ENCODE measurements around the gene TPO.

TPO gene

DNA sequence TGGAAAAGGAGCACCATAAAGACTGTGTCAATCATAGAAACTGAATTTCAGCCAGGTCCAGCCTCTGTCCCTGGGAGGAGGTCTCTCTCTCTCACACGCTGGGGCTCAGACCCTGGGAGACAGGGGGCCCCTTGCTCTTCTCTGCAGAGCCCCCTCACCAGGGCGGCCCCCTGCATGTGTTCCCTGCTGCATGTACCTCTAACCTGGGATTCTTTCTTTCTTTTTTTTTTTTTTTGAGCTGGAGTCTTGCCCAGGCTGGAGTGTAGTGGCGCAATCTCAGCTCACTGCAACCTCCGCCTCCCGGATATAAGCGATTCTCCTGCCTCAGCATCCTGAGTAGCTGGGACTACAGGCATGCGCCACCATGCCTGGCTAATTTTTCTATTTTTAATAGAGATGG, 46.5 kb downstream of the TPO start:
- no peaks in the 10 kb centered on the region for H3K9me3 ChIP-seq
- H3K4me3 ChIP-seq (ENCODE audit: low read depth, low read length), result no peak overlapping the region
- DNase-seq, result no peak
- H3K27me3 ChIP-seq, result no peaks in the 10 kb centered on the region
- TF ChIP-seq, protein P1, sequence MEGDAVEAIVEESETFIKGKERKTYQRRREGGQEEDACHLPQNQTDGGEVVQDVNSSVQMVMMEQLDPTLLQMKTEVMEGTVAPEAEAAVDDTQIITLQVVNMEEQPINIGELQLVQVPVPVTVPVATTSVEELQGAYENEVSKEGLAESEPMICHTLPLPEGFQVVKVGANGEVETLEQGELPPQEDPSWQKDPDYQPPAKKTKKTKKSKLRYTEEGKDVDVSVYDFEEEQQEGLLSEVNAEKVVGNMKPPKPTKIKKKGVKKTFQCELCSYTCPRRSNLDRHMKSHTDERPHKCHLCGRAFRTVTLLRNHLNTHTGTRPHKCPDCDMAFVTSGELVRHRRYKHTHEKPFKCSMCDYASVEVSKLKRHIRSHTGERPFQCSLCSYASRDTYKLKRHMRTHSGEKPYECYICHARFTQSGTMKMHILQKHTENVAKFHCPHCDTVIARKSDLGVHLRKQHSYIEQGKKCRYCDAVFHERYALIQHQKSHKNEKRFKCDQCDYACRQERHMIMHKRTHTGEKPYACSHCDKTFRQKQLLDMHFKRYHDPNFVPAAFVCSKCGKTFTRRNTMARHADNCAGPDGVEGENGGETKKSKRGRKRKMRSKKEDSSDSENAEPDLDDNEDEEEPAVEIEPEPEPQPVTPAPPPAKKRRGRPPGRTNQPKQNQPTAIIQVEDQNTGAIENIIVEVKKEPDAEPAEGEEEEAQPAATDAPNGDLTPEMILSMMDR (IDR thresholded peaks at IDR 0.05; ENCODE audit: low read depth, low read length), result no peak
- H3K4me1 ChIP-seq, result no peaks in the 10 kb centered on the region
- H3K36me3 ChIP-seq, result no peaks in the 10 kb centered on the region

DNA sequence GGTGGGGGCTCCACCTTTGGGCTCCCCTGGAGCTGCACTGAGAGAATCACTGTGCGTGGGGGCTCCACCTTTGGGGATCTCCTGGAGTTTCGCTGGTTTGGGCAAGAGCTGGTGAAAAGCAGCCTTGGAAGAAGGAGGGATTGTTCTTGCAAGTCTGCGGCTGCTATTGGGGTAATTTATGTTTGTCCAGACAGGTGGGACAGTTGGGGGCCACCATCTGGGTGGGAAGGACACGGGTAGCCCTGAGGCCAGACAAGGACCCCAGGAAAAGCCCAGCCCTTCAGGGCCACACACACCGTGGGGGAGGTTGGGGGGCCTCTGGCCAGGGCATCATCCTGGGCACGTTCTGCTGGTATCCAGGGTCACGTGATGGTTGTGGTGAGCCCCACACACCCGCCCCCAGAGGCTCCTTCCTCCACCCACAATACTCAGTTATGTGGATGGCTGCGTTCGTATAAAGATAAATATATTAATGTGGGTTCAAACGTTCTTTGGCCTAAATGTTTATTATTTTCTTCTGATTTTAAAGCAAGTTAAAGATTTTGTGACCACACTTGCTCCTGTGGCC, 47.7 kb downstream of the TPO start:
- no peak for DNase-seq
- TF ChIP-seq, protein P1 (IDR thresholded peaks at IDR 0.05; ENCODE audit: low read depth, low read length), result no peak
- H3K4me1 ChIP-seq, result no peaks in the 10 kb centered on the region
- no peaks in the 10 kb centered on the region for H3K36me3 ChIP-seq
- no peak overlapping the region for H3K4me3 ChIP-seq (ENCODE audit: low read depth, low read length)
- no peaks in the 10 kb centered on the region for H3K9me3 ChIP-seq
- no peaks in the 10 kb centered on the region for H3K27me3 ChIP-seq

DNA sequence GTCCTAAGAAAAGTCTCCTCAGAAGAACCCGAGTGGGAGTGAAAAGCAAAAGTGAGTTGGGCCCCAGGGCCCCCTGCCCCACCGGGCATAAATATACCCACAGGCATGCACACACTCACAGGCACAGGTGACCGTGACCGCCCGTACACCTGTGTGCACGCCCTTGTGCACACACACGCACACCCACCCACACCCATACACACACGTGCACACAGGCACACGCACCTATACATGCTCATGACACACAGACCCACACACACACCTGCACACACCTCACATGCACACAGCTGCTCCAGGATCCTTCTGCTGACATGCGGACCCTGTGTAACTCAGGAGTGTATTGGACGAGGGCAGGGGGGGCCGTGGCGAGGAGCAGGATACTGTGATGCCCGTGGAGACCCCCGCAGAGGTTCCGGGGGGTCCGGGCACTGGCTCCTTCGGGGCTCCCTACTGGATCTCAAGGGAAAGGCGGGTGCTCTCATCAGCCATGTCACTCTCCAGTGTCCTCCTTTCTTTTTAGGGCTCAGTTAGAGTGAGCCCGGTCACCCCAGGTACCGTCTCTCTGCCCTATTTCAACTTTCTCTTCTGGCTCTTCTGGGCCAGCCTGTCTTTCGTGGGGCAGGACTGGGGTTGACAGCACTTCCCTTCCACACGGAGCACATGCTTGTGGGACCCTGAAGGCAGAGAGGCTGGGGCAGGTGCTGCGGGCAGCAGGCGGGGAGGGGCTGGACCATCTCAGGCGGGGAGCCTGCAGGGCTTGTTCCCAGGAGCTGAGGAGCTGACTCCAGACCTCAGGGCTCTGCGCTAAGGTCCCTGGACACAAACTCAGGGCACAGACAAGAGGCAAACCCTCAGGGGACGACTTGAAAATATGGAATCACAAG, 48.5 kb downstream of the TPO start:
- Histone ChIP-seq H3K4me3 (ENCODE audit: low read depth, low read length) (no peak overlapping the region), H3K9me3 (no peaks in the 10 kb centered on the region), H3K27me3 (no peaks in the 10 kb centered on the region), H3K36me3 (no peaks in the 10 kb centered on the region), H3K4me1 (no peaks in the 10 kb centered on the region)
- DNase-seq, result no peak
- TF ChIP-seq, protein P1 (IDR thresholded peaks at IDR 0.05; ENCODE audit: low read depth, low read length), result no peak

DNA sequence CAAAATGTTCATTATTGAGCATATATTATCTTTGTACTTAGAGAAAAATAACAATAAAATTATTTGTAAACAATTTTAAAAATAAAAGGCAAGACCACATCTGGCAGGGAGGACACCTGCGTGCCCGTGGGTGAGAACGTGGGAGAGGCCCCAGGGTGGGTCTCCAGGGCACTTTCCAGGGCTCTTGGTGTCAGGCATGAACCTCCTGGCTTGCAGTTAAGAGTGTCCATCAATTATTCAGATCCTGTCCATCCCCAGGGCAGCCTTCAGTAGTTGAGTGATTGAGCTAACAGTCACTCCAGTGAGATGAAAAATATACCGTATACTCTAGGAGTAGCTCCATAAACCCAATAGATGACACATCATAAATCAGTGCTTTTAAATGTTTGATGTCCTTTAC, 49.7 kb downstream of the TPO start:
- Histone ChIP-seq H3K4me1 (no peaks in the 10 kb centered on the region), H3K9me3 (no peaks in the 10 kb centered on the region), H3K36me3 (no peaks in the 10 kb centered on the region), H3K4me3 (ENCODE audit: low read depth, low read length) (no peak overlapping the region), H3K27me3 (no peaks in the 10 kb centered on the region)
- DNase-seq, result no peak
- TF ChIP-seq, protein P1 (IDR thresholded peaks at IDR 0.05; ENCODE audit: low read depth, low read length), result no peak

DNA sequence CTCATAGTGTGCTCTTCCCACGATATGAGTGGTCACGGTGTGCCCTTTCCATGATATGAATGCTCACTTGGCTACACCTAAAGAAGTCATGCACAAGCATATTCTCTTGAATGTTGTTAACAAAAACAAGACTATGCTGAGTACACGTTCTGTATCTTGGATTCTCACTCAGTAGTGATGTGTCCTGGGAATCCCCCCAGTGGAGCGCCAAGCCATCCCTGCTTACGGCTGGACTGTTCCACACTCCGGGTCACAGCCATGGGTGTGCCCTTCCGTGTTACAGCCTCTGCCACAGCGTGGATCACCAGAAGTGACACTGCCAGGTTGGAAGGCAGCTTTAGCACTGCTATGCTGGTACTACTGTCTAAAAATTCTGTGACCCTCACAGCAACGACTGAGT, 59.1 kb downstream of the TPO start:
- no peaks in the 10 kb centered on the region for H3K36me3 ChIP-seq
- TF ChIP-seq, protein P1 (IDR thresholded peaks at IDR 0.05; ENCODE audit: low read depth, low read length), result no peak
- no peaks in the 10 kb centered on the region for H3K4me1 ChIP-seq
- no peak for DNase-seq
- no peaks in the 10 kb centered on the region for H3K9me3 ChIP-seq
- no peaks in the 10 kb centered on the region for H3K27me3 ChIP-seq
- no peak overlapping the region for H3K4me3 ChIP-seq (ENCODE audit: low read depth, low read length)

GRCh38 chr2:1476617-1477195, 63.4 kb downstream of the TPO start:
- H3K4me1 ChIP-seq, result no peaks in the 10 kb centered on the region
- H3K9me3 ChIP-seq, result no peaks in the 10 kb centered on the region
- H3K27me3 ChIP-seq, result no peaks in the 10 kb centered on the region
- no peak for DNase-seq
- no peak overlapping the region for H3K4me3 ChIP-seq (ENCODE audit: low read depth, low read length)
- no peaks in the 10 kb centered on the region for H3K36me3 ChIP-seq
- TF ChIP-seq, protein P1 (IDR thresholded peaks at IDR 0.05; ENCODE audit: low read depth, low read length), result no peak
